22Rv1 (cell line): Measurements from ENCODE around the gene DPP8.

Experiments used
- ZFX ChIP-seq: fragments of 450-650 bp; IDR thresholded peaks from 2 replicates; pipeline ENCODE4 v1.6.1; 2017; ENCODE audit warnings: antibody characterized with exemption, borderline replicate concordance
- TF ChIP-seq, protein P1 (sequence below): fragments of 450-650 bp; IDR thresholded peaks from 2 replicates; pipeline ENCODE4 v1.5.1; 2017; ENCODE audit warnings: mild to moderate bottlenecking

DNA sequence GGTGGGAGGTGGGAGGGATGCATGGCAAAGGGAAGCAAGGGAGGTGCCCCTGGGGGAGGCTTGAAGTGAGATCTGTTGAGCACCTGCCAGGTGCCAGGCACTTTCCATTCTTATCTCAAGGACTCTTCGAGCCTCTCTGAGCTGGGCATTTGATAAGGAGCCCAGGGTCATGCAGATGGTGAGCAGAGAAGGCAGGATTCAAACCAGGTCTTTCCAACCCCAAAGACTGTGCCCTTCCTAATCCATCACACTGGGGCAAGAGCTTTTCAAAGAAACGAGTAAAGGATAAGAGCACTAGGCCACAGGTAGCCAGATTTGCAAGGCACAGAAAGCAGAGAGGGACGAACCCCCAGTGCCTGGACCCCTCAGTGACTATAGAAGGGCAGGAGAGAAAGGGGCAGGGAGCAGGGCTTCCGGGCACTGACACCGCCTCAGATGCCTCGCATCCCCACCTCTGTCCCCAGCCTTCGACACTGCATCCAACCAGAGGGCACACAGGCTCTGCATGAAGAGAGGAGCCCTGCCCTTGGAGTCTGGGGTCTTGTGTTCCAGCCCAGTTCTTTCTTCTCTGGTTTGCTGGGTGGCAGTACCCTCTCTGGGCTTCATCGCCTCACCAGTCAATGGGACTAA, 115.8 kb downstream of the DPP8 start:
- TF ChIP-seq, protein P1, sequence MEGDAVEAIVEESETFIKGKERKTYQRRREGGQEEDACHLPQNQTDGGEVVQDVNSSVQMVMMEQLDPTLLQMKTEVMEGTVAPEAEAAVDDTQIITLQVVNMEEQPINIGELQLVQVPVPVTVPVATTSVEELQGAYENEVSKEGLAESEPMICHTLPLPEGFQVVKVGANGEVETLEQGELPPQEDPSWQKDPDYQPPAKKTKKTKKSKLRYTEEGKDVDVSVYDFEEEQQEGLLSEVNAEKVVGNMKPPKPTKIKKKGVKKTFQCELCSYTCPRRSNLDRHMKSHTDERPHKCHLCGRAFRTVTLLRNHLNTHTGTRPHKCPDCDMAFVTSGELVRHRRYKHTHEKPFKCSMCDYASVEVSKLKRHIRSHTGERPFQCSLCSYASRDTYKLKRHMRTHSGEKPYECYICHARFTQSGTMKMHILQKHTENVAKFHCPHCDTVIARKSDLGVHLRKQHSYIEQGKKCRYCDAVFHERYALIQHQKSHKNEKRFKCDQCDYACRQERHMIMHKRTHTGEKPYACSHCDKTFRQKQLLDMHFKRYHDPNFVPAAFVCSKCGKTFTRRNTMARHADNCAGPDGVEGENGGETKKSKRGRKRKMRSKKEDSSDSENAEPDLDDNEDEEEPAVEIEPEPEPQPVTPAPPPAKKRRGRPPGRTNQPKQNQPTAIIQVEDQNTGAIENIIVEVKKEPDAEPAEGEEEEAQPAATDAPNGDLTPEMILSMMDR: no peak
- TF ChIP-seq ZFX: no peak
